Right lobe of liver (tissue), 6 donors: ENCODE data around the gene ZNF581. TPM values are rescaled to one million over a fixed set of nuclear protein-coding genes. Genes with fewer than 3 reads are reported as not detected.

Experiments
- ATAC-seq, 4 donors: fragments of 200-7000 bp; cut with Tn5 transposase; one replicate each; pipeline ENCODE4 v1.9.1; 2020; ENCODE audit warnings: mild to moderate bottlenecking in 4 of 4, moderate library complexity in 4 of 4
- DNase-seq, 3 donors: peaks; one replicate each; pipeline ENCODE4 v3.0.0-alpha.2; 2020
- H3K27ac ChIP-seq, 3 donors: fragments of 200-600 bp; one replicate each; pipeline ENCODE4 v1.8.0; 2022
- H3K27me3 ChIP-seq, 2 donors: fragments of 200-600 bp; one replicate each; pipeline ENCODE4 v1.8.0; 2022
- H3K36me3 ChIP-seq, 4 donors: fragments of 200-600 bp; sonication (generic) in 1 of 4; one replicate each; pipeline versions ENCODE4 v1.5.1 to v1.8.0; 2017 to 2022; ENCODE audit warnings: control low read depth in 1 of 4
- H3K4me1 ChIP-seq, 4 donors: fragments of 200-600 bp; sonication (generic) in 1 of 4; one replicate each; pipeline versions ENCODE4 v1.5.1 to v1.8.0; 2017 to 2022; ENCODE audit warnings: control low read depth in 1 of 4
- H3K4me3 ChIP-seq, 3 donors: fragments of 200-600 bp; one replicate each; pipeline ENCODE4 v1.8.0; 2022
- H3K9me3 ChIP-seq, 4 donors: fragments of 200-600 bp; sonication (generic) in 1 of 4; one replicate each; pipeline versions ENCODE4 v1.5.1 to v1.8.0; 2017 to 2022; ENCODE audit warnings: control low read depth in 1 of 4
- POLR2A ChIP-seq: fragments of 450-650 bp; IDR thresholded peaks from one replicate; pipeline ENCODE4 v1.6.1; 2017; ENCODE audit warnings: antibody characterized with exemption, mild to moderate bottlenecking
- WGBS: methylation state at CpG from one replicate; pipeline ENCODE4 v1.1.6; 2018; ENCODE audit warnings: low coverage, low lambda C conversion rate; ENCODE audit not compliant: insufficient coverage; ENCODE audit errors: missing lambda C conversion rate; 5-methylcytosine and 5-hydroxymethylcytosine counted together
- intact Hi-C, 2 donors: fragments of 100-400 bp; cut with DNase I; formaldehyde crosslinking; loops; one replicate each; pipeline versions ENCODE4 v1.11.2 to v1.14.1; 2022
- long read RNA-seq: library from polyadenylated mRNA; unstranded; transcript quantifications from one replicate; pipeline ENCODE4 v2.0.0, GENCODE V29; 2019
- total RNA-seq, 6 experiments: library from RNA; depleted of rRNA in 2 of 6; stranded (reverse); fragments of >200 nt in 2 of 6; fragmentation: NEBNext Ultra II Directional in 3 of 6; extraction: Animal tissue kit (Norgen Biotek cat#: 25700) in 3 of 6; gene quantifications; one replicate each; pipeline versions ENCODE4 v1.1.0 to v1.2.4, GENCODE V29; 2016 to 2023
- TF ChIP-seq, protein P1 (sequence below), 4 donors: fragments of 200-600 bp in 3 of 4; fragments of 450-650 bp in 1 of 4; IDR thresholded peaks; one replicate each; pipeline versions ENCODE4 v1.5.1 to v1.8.0; 2016 to 2022; ENCODE audit warnings: antibody characterized with exemption in 4 of 4, mild to moderate bottlenecking in 2 of 4
- donor health status: DM: no; HTN: yes; CAD: no.
- donor health status: DM: no; HTN: no; CAD: no.
- donor health status: DM: no; HTN: no; CAD: no.
- donor health status: DM: no; HTN: yes; CAD: no.
- donor health status: DM: no; HTN: yes; CAD: no.

The ZNF581 gene, protein sequence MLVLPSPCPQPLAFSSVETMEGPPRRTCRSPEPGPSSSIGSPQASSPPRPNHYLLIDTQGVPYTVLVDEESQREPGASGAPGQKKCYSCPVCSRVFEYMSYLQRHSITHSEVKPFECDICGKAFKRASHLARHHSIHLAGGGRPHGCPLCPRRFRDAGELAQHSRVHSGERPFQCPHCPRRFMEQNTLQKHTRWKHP
- total RNA-seq = 1 to 10 TPM; 2.7 to 7.3 (median 5.1) TPM
- long read RNA-seq, partial matches to known transcripts = 0 of 4 reads
- long read RNA-seq, other reads (novel, unspliced or antisense) = 0 of 4 reads

DNA sequence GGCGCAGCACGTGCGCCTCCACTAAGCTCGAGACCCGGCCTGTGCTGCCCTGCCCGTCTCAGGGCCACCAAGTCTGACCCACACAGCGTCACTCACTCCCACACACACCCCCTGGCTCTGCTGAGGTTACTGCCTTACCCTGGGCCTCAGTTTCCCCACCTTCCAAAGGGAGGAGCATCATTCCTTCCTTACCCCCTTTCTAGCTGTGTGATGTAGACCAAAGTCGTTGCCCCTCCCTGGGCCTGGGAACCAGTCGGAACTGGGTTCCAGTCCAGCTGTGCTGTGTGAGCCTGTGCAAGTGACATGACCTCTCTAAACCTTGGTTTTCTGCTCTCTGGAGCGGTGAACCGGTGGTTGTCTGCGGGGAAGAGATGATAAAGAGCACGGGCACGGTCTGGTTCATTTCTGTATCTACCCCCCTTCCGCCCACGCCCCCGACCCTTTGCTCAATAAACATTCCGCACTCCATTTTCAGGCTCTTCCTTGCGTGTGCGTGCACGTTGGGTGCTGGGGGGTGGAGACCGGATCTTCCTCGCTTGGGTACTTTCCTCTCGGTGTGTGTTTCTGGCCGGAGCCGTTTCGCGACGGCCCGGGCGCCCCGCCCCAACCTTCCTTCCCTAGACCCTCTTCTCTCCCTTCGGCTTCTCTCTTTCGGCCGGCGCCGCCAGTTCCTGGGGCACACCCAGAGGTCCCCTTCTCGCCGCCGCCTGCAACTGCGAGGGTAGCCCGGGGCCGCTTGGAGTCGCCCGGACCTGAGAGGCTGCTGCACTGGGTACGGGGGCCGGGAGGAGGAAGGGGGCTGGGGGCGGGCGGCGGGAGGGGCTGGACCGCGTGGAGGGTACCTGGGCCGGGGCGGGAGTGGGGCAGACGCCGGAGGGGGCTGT lies at the start of gene ZNF581:
Gene ZNF581 (plus strand): TSS at position 647 of the 884 bp plus-strand sequence. CDS start 923 bp downstream, outside the sequence.
- Histone ChIP-seq H3K9me3 (no peaks in the 10 kb centered on the region), H3K36me3 (peaks cover 0 to 10% (median 0%) of the 10 kb centered on the region in 4 donors), H3K27ac (peak within 1 kb of the TSS; percentile 63 to 76 (median 67)), H3K27me3 (no peaks in the 10 kb centered on the region), H3K4me3 (peak within 1 kb of the TSS; percentile 74 to 85 (median 81)), H3K4me1 (peaks cover 0 to 40% (median 12%) of the 10 kb centered on the region in 4 donors)
- 3% methylated on average over 22 of the region's 56 CpGs for WGBS
- ATAC-seq (peak; percentile 54 to 62 (median 61)), DNase-seq (peak; percentile 67 to 78 (median 78))
- TF ChIP-seq, protein P1, sequence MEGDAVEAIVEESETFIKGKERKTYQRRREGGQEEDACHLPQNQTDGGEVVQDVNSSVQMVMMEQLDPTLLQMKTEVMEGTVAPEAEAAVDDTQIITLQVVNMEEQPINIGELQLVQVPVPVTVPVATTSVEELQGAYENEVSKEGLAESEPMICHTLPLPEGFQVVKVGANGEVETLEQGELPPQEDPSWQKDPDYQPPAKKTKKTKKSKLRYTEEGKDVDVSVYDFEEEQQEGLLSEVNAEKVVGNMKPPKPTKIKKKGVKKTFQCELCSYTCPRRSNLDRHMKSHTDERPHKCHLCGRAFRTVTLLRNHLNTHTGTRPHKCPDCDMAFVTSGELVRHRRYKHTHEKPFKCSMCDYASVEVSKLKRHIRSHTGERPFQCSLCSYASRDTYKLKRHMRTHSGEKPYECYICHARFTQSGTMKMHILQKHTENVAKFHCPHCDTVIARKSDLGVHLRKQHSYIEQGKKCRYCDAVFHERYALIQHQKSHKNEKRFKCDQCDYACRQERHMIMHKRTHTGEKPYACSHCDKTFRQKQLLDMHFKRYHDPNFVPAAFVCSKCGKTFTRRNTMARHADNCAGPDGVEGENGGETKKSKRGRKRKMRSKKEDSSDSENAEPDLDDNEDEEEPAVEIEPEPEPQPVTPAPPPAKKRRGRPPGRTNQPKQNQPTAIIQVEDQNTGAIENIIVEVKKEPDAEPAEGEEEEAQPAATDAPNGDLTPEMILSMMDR (IDR thresholded peaks at IDR 0.05) = no peak
- no peak for TF ChIP-seq POLR2A
- intact Hi-C loops = no loop called here

DNA sequence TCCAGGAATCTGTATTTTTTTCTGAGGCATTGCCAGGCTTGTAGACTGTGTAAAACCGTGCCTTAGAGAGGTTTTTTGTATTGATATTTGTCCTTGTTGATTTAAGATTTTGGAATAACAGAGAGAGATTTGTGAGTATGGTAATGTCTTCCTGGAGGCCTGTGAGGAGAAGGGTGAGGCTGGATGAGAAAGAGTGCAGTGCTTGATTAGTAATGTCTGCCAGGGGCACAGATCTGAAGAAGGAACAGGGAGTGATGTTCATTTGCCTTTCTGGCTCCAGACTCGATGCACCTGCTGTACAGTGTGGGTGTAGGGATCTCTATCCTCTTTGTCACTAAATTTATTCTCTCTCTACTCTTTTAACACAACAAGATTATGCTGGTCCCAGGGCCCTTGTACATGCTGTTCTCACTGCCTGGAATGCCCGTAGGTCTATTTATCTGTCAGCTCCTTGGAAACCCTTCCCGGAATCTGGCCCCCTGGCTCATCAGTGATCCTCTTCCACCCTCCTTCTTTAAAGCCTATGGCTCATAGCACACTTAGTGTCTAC lies 48.4 kb upstream of the ZNF581 start:
- H3K27ac ChIP-seq = no peak overlapping the region
- no peaks in the 10 kb centered on the region for H3K27me3 ChIP-seq
- H3K9me3 ChIP-seq = no peaks in the 10 kb centered on the region
- intact Hi-C loops = no loop called here
- ATAC-seq (no peak), DNase-seq (no peak)
- H3K4me3 ChIP-seq = no peak overlapping the region
- 81% methylated on average over 4 of the region's 4 CpGs for WGBS
- no peaks in the 10 kb centered on the region for H3K4me1 ChIP-seq
- TF ChIP-seq, protein P1 (IDR thresholded peaks at IDR 0.05) = no peak
- TF ChIP-seq POLR2A = no peak
- peaks cover 0 to 9% (median 2%) of the 10 kb centered on the region in 4 donors for H3K36me3 ChIP-seq

DNA sequence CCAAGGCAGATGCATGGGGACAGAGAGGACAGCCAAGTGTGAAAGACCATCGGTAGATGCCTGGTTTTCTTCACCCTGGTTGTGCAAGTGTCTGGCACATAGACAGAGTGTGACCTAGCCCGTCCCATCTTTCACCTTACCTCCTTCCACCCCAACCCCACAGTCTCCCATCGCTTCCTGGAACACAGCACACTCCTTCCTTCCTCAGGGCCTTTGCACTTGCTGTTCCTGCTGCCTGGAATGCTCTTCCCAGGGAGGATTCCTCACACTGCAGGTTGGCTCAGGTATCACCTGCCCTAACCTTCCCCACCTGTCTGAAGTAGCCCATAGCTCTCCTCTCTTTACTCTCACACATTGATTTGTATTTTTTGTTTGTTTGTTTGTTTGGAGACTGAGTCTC lies 47.1 kb upstream of the ZNF581 start:
- Histone ChIP-seq H3K36me3 (peaks cover 0 to 9% (median 2%) of the 10 kb centered on the region in 4 donors), H3K9me3 (no peaks in the 10 kb centered on the region), H3K4me1 (no peaks in the 10 kb centered on the region), H3K27ac (no peak overlapping the region), H3K27me3 (no peaks in the 10 kb centered on the region), H3K4me3 (no peak overlapping the region)
- no peak for ATAC-seq
- TF ChIP-seq POLR2A = no peak
- TF ChIP-seq, protein P1 (IDR thresholded peaks at IDR 0.05) = no peak
- 46% methylated on average over 2 of the region's 3 CpGs for WGBS
- intact Hi-C loops = no loop called here
- no peak for DNase-seq

DNA sequence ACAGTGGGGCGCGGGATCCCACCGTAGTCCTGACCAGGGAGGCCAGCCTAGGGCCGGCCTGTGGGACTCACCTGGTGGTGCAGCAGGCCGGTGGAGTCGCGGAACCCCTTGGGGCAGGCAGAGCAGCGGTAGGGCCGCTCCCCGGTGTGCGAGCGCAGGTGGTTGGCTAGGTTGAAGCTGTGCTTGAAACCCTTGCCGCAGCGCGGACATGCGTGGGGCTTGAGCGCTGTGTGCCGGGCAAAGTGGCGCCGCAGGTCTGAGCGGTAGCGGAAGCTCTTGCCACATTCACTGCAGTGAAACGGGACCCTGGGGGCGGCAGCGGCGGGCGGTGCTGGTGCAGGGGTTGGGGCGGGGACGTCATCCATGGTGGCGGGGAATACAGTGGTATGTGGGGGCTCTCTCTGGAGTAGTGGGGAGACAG lies 45.9 kb upstream of the ZNF581 start:
- TF ChIP-seq, protein P1 (IDR thresholded peaks at IDR 0.05) = no peak
- no peak for TF ChIP-seq POLR2A
- no peak for ATAC-seq
- H3K9me3 ChIP-seq = no peaks in the 10 kb centered on the region
- intact Hi-C loops = no loop called here
- H3K27ac ChIP-seq = no peak overlapping the region
- H3K4me1 ChIP-seq = no peaks in the 10 kb centered on the region
- no peak overlapping the region for H3K4me3 ChIP-seq
- peaks cover 0 to 9% (median 2%) of the 10 kb centered on the region in 4 donors for H3K36me3 ChIP-seq
- 96% methylated on average over 9 of the region's 30 CpGs for WGBS
- no peaks in the 10 kb centered on the region for H3K27me3 ChIP-seq
- DNase-seq = peak in 2 of 3 donors; percentile 52 to 64
